Suprapubic skin (tissue), 4 donors: ENCODE results near the gene MAP2K7. TPM values are rescaled to one million over a fixed set of nuclear protein-coding genes. Genes with fewer than 3 reads are reported as not detected.

Experiments
- DNase-seq, 2 donors: peaks; one replicate each; pipeline ENCODE4 v3.0.0-alpha.2; 2019; ENCODE audit warnings: low spot score in 2 of 2
- H3K27ac ChIP-seq: fragments of 200-600 bp; sonication (generic); one replicate; pipeline ENCODE4 v1.5.1; 2019
- H3K27me3 ChIP-seq: fragments of 200-600 bp; sonication (generic); one replicate; pipeline ENCODE4 v1.5.1; 2019
- H3K36me3 ChIP-seq: fragments of 200-600 bp; sonication (generic); one replicate; pipeline ENCODE4 v1.5.1; 2019
- H3K4me1 ChIP-seq: fragments of 200-600 bp; sonication (generic); one replicate; pipeline ENCODE4 v1.5.1; 2019
- H3K4me3 ChIP-seq: fragments of 200-600 bp; sonication (generic); one replicate; pipeline ENCODE4 v1.5.1; 2019; ENCODE audit warnings: mild to moderate bottlenecking
- H3K9me3 ChIP-seq: fragments of 200-600 bp; sonication (generic); one replicate; pipeline ENCODE4 v1.5.1; 2019
- CTCF ChIP-seq, 2 donors: fragments of 200-600 bp in 1 of 2; fragments of 450-650 bp in 1 of 2; sonication (generic) in 1 of 2; IDR thresholded peaks; one replicate each; pipeline ENCODE4 v1.5.1; 2016 to 2019; ENCODE audit warnings: antibody characterized with exemption in 2 of 2, mild to moderate bottlenecking in 1 of 2, moderate library complexity in 1 of 2
- EP300 ChIP-seq: sonication (generic); formaldehyde crosslinking; IDR thresholded peaks from one replicate; pipeline ENCODE4 v1.6.1; 2017; ENCODE audit warnings: antibody characterized with exemption
- POLR2A ChIP-seq, 2 donors: fragments of 450-650 bp; IDR thresholded peaks; one replicate each; pipeline ENCODE4 v1.6.1; 2017; ENCODE audit warnings: antibody characterized with exemption in 2 of 2, mild to moderate bottlenecking in 2 of 2, moderate library complexity in 2 of 2
- POLR2AphosphoS5 ChIP-seq, 3 donors: sonication (generic); formaldehyde crosslinking; IDR thresholded peaks; one replicate each; pipeline ENCODE4 v1.6.1; 2017; ENCODE audit warnings: antibody characterized with exemption in 3 of 3
- WGBS: methylation state at CpG from one replicate; pipeline ENCODE4 v1.1.5; 2018; 5-methylcytosine and 5-hydroxymethylcytosine counted together
- total RNA-seq, 4 donors: library from RNA; depleted of rRNA; stranded (reverse); fragments of >200 nt; gene quantifications; one replicate each; pipeline ENCODE4 v1.1.0, GENCODE V29; 2016

The MAP2K7 gene
- total RNA-seq, 4 donors from 2014 or later: 25.1 to 52.4 (median 29.3) TPM

- H3K36me3 ChIP-seq: peaks cover 9% of the 10 kb centered on the region
- H3K4me3 ChIP-seq: no peak overlapping the region
Observed at GRCh38 chr19:7898967-7899366, 4.7 kb upstream of the MAP2K7 start.

GRCh38 chr19:7899751-7900378 lies 3.8 kb upstream of the MAP2K7 start:
- 96% methylated on average over 13 of the region's 34 CpGs for WGBS
- Histone ChIP-seq H3K36me3 (peaks cover 9% of the 10 kb centered on the region), H3K4me3 (no peak overlapping the region), H3K27ac (peak overlapping the region; percentile 90), H3K27me3 (no peaks in the 10 kb centered on the region), H3K9me3 (no peaks in the 10 kb centered on the region), H3K4me1 (peaks cover 51% of the 10 kb centered on the region)
- DNase-seq: peak in 1 of 2 donors; percentile 69
- TF ChIP-seq POLR2A (IDR thresholded peaks at IDR 0.05) (no peak), CTCF (IDR thresholded peaks at IDR 0.05) (no peak), EP300 (no peak), POLR2AphosphoS5 (IDR thresholded peaks at IDR 0.05) (no peak)

More at GRCh38 chr19:7898967-7899366, 4.7 kb upstream of the MAP2K7 start:
- DNase-seq: no peak
- Histone ChIP-seq H3K9me3 (no peaks in the 10 kb centered on the region), H3K27ac (no peak overlapping the region), H3K4me1 (peaks cover 52% of the 10 kb centered on the region), H3K27me3 (no peaks in the 10 kb centered on the region)
- whole genome bisulfite sequencing: 96% methylated on average over 16 of the region's 16 CpGs
- no peak for TF ChIP-seq POLR2A (IDR thresholded peaks at IDR 0.05)
- no peak for TF ChIP-seq CTCF (IDR thresholded peaks at IDR 0.05)
- TF ChIP-seq EP300: no peak
- TF ChIP-seq POLR2AphosphoS5 (IDR thresholded peaks at IDR 0.05): no peak

GRCh38 chr19:7900401-7900870 lies 3.2 kb upstream of the MAP2K7 start:
- peak in 1 of 2 donors; percentile 64 for DNase-seq
- H3K4me3 ChIP-seq: no peak overlapping the region
- WGBS: 47% methylated on average over 15 of the region's 21 CpGs
- peak overlapping the region; percentile 90 for H3K27ac ChIP-seq
- peaks cover 51% of the 10 kb centered on the region for H3K4me1 ChIP-seq
- TF ChIP-seq POLR2A (IDR thresholded peaks at IDR 0.05) (no peak), POLR2AphosphoS5 (IDR thresholded peaks at IDR 0.05) (no peak), EP300 (no peak), CTCF (IDR thresholded peaks at IDR 0.05) (no peak)
- H3K27me3 ChIP-seq: no peaks in the 10 kb centered on the region
- H3K36me3 ChIP-seq: peaks cover 9% of the 10 kb centered on the region
- H3K9me3 ChIP-seq: no peaks in the 10 kb centered on the region

GRCh38 chr19:7900931-7901330 lies 2.7 kb upstream of the MAP2K7 start:
- Histone ChIP-seq H3K4me3 (no peak overlapping the region), H3K27ac (peak overlapping the region; percentile 90), H3K9me3 (no peaks in the 10 kb centered on the region), H3K27me3 (no peaks in the 10 kb centered on the region), H3K36me3 (peaks cover 9% of the 10 kb centered on the region), H3K4me1 (peaks cover 54% of the 10 kb centered on the region)
- 71% methylated on average over 3 of the region's 3 CpGs for WGBS
- TF ChIP-seq POLR2AphosphoS5 (IDR thresholded peaks at IDR 0.05): no peak
- no peak for TF ChIP-seq POLR2A (IDR thresholded peaks at IDR 0.05)
- TF ChIP-seq EP300: no peak
- no peak for TF ChIP-seq CTCF (IDR thresholded peaks at IDR 0.05)
- peak in 1 of 2 donors; percentile 63 for DNase-seq

- whole genome bisulfite sequencing: 54% methylated on average over 7 of the region's 7 CpGs
- Histone ChIP-seq H3K4me3 (no peak overlapping the region), H3K9me3 (no peaks in the 10 kb centered on the region), H3K36me3 (peaks cover 13% of the 10 kb centered on the region), H3K27me3 (no peaks in the 10 kb centered on the region), H3K27ac (peak overlapping the region; percentile 90), H3K4me1 (peaks cover 58% of the 10 kb centered on the region)
- no peak for TF ChIP-seq POLR2A (IDR thresholded peaks at IDR 0.05)
- TF ChIP-seq CTCF (IDR thresholded peaks at IDR 0.05): no peak
- TF ChIP-seq POLR2AphosphoS5 (IDR thresholded peaks at IDR 0.05): no peak
- no peak for TF ChIP-seq EP300
- peak in 1 of 2 donors; percentile 69 for DNase-seq
Observed at GRCh38 chr19:7901337-7901736, 2.3 kb upstream of the MAP2K7 start.
